Astrocyte of the spinal cord (primary cell): Measurements from ENCODE around the gene ARHGAP40.

Experiments
- DNase-seq: peaks from one replicate; pipeline ENCODE4 v3.0.0; 2011; ENCODE audit warnings: low read depth, low spot score
- H3K4me3 ChIP-seq: 2 replicates; pipeline ENCODE4 v1.5.1; 2011; ENCODE audit warnings: low read depth, mild to moderate bottlenecking, low read length, moderate library complexity
- in situ Hi-C: cut with HindIII; loops from 2 replicates; pipeline ENCODE4 v1.10.0; 2017; ENCODE audit warnings: low sequenced_read_pairs
- TF ChIP-seq, protein P1 (sequence below): IDR thresholded peaks from 2 replicates; pipeline ENCODE4 v1.5.1; 2012; ENCODE audit warnings: low read depth, mild to moderate bottlenecking, low read length, inconsistent platforms

The ARHGAP40 gene

DNA sequence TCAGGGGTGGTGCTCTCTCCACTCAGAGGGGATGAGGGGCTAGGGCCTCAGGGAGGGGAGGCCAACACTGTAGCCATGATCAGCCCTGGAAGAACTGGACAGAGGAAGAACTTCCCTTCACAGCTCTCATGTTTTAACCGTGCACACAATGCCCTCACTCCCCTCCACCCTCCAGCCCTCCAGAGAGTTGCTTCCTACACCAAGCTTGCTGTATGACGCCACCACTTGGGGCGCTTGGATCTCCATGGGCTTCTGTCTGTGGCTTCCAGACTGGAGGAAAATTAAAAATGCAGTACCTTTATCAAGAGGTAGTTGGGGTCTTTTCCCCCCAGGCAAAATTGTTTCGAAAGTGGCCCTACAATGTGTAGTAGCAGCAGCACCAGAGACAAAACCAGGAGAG lies 48.4 kb downstream of the ARHGAP40 start:
- H3K4me3 ChIP-seq = no peak overlapping the region
- in situ Hi-C loops = no loop called here
- TF ChIP-seq, protein P1, sequence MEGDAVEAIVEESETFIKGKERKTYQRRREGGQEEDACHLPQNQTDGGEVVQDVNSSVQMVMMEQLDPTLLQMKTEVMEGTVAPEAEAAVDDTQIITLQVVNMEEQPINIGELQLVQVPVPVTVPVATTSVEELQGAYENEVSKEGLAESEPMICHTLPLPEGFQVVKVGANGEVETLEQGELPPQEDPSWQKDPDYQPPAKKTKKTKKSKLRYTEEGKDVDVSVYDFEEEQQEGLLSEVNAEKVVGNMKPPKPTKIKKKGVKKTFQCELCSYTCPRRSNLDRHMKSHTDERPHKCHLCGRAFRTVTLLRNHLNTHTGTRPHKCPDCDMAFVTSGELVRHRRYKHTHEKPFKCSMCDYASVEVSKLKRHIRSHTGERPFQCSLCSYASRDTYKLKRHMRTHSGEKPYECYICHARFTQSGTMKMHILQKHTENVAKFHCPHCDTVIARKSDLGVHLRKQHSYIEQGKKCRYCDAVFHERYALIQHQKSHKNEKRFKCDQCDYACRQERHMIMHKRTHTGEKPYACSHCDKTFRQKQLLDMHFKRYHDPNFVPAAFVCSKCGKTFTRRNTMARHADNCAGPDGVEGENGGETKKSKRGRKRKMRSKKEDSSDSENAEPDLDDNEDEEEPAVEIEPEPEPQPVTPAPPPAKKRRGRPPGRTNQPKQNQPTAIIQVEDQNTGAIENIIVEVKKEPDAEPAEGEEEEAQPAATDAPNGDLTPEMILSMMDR = no peak
- no peak for DNase-seq

DNA sequence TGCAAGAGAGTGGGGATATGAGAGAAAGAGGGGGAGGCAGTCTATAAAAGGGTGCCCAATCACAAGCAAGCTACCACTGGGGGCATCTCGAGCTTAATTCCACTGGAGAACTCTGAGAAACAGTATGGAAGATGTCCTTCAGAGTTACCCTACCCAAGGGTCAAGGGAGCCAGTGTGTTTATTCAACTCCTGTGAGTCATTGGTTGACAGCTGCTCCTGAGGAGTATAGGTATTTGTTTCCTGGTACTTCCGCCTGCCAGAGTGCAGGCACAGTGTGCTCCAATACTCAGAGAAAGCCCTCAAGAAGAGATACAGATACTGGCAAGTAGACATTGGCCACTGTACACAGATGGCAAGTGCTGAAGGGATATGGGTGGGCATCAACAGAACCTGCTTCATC lies 49.5 kb downstream of the ARHGAP40 start:
- in situ Hi-C loops = no loop called here
- TF ChIP-seq, protein P1 = no peak
- no peak overlapping the region for H3K4me3 ChIP-seq
- DNase-seq = no peak

DNA sequence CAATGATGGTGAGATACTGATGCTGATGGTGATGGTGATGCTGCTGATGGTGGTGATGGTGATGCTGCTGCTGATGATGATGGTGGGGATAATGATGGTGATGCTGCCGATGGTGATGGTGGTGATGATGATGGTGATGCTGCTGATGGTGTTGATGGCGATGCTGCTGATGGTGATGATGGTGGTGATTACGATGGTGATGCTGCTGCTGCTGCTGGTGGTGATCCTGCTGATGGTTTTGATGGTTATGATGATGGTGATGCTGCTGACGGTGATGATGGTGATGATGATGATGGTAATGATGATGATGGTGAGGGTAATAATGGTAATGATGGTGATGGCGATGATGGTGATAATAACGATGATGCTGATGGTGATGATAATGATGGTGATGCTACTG lies 50.0 kb downstream of the ARHGAP40 start:
- no peak for DNase-seq
- in situ Hi-C loops = no loop called here
- TF ChIP-seq, protein P1 = no peak
- H3K4me3 ChIP-seq = no peak overlapping the region

DNA sequence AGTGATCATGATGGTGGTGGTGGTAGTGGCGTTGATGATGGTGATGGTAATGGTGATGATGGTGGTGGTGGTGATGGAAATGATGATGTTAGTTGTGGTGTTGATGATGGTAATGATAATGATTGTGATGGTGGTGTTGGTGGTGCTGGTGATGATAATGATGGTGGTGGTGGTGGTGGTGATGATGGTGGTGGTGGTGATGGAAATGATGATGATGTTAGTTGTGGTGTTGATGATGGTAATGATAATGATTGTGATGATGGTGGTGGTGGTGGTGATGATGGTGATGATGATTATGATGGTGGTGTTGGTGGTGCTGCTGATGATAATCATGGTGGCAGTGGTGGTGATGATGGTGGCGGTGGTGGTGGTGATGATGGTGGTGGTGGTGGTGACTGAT lies 51.4 kb downstream of the ARHGAP40 start:
- TF ChIP-seq, protein P1 = no peak
- in situ Hi-C loops = no loop called here
- no peak overlapping the region for H3K4me3 ChIP-seq
- DNase-seq = no peak

DNA sequence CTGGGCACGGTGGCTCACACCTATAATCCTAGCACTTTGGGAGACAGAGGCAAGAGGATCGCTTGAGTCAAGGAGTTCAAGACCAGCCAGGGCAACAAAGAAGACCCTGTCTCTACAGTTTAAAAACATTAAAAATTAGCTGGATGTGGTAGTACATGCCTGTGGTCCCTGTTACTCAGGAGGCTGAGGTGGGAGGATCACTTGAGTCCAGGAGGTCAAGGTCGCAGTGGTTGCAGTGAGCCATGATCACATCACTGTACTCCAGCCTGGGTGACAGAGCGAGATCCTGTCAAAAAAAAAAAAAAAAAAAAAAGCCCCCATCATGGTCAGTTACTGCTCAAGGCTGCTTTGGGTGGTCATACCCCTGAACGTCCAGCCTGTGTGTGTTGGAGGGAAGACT lies 55.8 kb downstream of the ARHGAP40 start:
- no peak for DNase-seq
- H3K4me3 ChIP-seq = no peak overlapping the region
- TF ChIP-seq, protein P1 = no peak
- in situ Hi-C loops = no loop called here

DNA sequence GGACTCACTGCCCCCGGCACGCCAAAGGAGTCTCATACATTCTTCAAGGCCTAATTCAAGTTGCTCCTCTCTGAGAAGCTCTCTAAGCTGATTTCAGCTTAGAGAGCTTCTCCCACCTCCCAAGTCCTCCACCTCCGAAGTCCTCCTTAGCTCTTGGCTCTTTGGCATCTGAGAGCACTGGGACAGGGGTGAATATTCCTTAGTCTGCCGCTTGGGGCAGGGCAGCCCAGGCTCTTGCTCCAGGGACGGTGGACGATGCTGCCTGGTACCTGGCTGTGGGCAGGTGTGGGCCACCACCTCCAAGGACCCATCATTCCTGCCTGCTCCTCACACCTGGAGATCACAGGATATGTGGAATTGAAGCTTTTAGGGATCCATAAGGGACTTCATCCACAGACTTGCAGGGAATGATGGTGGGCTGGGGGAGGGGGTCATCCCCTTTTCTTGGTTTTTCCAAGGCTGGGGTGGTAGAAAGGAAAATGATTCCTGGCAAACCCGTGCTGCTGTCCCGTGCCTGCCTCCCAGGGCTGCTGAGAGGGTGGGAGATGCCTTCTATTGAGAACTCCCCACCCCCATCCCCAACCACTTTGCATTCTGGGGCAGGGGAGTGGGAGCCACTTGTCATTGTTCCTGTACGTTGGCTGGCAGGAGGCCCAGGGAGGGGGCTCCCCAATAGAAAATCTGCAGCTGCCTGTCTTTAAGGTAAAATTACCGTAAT lies 57.4 kb downstream of the ARHGAP40 start:
- no peak overlapping the region for H3K4me3 ChIP-seq
- TF ChIP-seq, protein P1 = peak; percentile 71
- in situ Hi-C loops = no loop called here
- no peak for DNase-seq

DNA sequence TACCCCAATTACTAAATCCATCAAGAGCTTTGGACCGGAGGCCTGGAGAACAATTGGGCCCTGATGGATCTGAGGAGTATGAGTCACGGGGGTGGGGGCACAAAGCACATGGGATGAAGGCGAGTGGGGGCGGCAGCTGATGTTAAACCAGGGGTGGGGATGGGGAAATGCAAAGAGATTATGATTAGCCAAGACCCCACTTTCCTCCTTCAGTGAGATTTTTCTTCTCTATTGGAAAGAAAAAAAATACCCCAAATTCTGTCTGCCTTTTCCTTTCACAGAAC lies 57.9 kb downstream of the ARHGAP40 start:
- TF ChIP-seq, protein P1 = no peak
- in situ Hi-C loops = no loop called here

More for the DNA sequence above, 57.9 kb downstream of the ARHGAP40 start:
- H3K4me3 ChIP-seq = no peak overlapping the region
- DNase-seq = no peak
